ENCODE data around the gene VPS33A. TPM values are rescaled to one million over a fixed set of nuclear protein-coding genes. Genes with fewer than 3 reads are reported as not detected.

Gene VPS33A
- total and polyA plus RNA-seq, 2 donors (not counting 1 experiment from before 2014, with no cell fraction given), result 15.4 to 22.3 TPM

DNA sequence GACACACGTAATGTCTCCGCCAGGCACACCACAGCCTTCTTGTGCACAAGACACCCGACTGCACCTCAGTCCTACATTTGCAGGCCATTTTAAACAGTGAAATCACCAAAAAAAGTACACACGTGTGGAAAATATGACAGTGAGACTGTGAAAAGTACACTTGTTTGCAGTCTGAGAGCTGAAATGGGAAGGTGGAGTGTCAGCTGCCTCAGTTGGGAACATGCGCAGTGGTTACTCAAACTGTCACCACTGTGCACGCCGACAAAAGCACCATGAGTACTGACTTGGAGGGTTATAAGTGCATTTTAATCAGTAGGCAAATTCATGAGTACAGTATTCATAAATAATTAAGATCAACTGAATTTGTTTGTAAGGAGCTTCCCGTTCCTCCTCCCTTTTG lies 15.8 kb downstream of the VPS33A start:
- Histone ChIP-seq H3K4me2 (ENCODE audit: extremely low read depth, insufficient read depth, low read length) (no peak overlapping the region), H3K36me3 (ENCODE audit: control insufficient read depth, insufficient read depth, low read length) (no peaks in the 10 kb centered on the region), H3K79me2 (ENCODE audit: control insufficient read depth, insufficient read depth, low read length) (no peaks in the 10 kb centered on the region), H2AFZ (ENCODE audit: low read length) (no peak overlapping the region), H3K27me3 (ENCODE audit: control insufficient read depth, insufficient read depth, low read length) (no peaks in the 10 kb centered on the region), H3K4me1 (ENCODE audit: control insufficient read depth, extremely low read depth, insufficient read depth, low read length) (no peaks in the 10 kb centered on the region), H3K9me3 (ENCODE audit: control insufficient read depth, insufficient read depth, low read depth, low read length) (no peaks in the 10 kb centered on the region), H3K9ac (ENCODE audit: insufficient read depth, low read length) (no peak overlapping the region), H3K27ac (ENCODE audit: insufficient read depth, low read length) (no peak overlapping the region), H4K20me1 (ENCODE audit: control insufficient read depth, extremely low read depth, insufficient read depth, low read length) (no peaks in the 10 kb centered on the region), H3K4me3 (replicated peaks in 1 of 4; ENCODE audit: control extremely low read depth in 1 of 4, insufficient read depth in 1 of 4, low read depth in 3 of 4, low read length in 4 of 4) (no peak overlapping the region)
- TF ChIP-seq EZH2 (IDR thresholded peaks at IDR 0.05; ENCODE audit: low read length, missing control alignments), result no peak
- TF ChIP-seq, protein P1, sequence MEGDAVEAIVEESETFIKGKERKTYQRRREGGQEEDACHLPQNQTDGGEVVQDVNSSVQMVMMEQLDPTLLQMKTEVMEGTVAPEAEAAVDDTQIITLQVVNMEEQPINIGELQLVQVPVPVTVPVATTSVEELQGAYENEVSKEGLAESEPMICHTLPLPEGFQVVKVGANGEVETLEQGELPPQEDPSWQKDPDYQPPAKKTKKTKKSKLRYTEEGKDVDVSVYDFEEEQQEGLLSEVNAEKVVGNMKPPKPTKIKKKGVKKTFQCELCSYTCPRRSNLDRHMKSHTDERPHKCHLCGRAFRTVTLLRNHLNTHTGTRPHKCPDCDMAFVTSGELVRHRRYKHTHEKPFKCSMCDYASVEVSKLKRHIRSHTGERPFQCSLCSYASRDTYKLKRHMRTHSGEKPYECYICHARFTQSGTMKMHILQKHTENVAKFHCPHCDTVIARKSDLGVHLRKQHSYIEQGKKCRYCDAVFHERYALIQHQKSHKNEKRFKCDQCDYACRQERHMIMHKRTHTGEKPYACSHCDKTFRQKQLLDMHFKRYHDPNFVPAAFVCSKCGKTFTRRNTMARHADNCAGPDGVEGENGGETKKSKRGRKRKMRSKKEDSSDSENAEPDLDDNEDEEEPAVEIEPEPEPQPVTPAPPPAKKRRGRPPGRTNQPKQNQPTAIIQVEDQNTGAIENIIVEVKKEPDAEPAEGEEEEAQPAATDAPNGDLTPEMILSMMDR (conservative IDR thresholded peaks at IDR 0.05 in 1 of 2, IDR thresholded peaks at IDR 0.05 in 1 of 2; ENCODE audit: low read depth in 1 of 2, low read length in 2 of 2), result no peak
- no peak for DNase-seq (ENCODE audit: low read depth in 2 of 2)

DNA sequence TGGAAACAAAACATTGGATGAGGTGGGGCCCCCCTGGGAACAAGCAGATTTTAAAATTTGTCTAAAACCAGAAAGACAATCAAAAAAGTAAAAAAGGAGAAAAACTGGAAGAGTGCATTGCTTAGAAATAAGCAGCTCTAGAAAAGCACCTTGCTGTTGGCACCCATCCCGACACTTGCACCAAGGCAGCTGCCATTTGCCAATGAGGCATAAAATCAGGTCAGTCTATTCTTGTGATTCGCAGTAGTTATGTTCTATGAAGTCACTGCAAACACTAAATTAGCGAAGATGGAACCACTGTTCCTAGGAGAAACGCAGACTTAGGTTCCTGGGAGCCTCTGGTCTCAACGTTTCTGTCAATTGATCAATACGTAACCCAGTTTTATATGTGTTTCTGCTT lies 16.2 kb downstream of the VPS33A start:
- no peaks in the 10 kb centered on the region for H3K4me1 ChIP-seq (ENCODE audit: control insufficient read depth, extremely low read depth, insufficient read depth, low read length)
- no peaks in the 10 kb centered on the region for H3K27me3 ChIP-seq (ENCODE audit: control insufficient read depth, insufficient read depth, low read length)
- no peaks in the 10 kb centered on the region for H3K36me3 ChIP-seq (ENCODE audit: control insufficient read depth, insufficient read depth, low read length)
- H3K4me2 ChIP-seq (ENCODE audit: extremely low read depth, insufficient read depth, low read length), result no peak overlapping the region
- H3K4me3 ChIP-seq (replicated peaks in 1 of 4; ENCODE audit: control extremely low read depth in 1 of 4, insufficient read depth in 1 of 4, low read depth in 3 of 4, low read length in 4 of 4), result no peak overlapping the region
- no peak overlapping the region for H3K27ac ChIP-seq (ENCODE audit: insufficient read depth, low read length)
- H3K9ac ChIP-seq (ENCODE audit: insufficient read depth, low read length), result no peak overlapping the region
- DNase-seq (ENCODE audit: low read depth in 2 of 2), result no peak
- H3K79me2 ChIP-seq (ENCODE audit: control insufficient read depth, insufficient read depth, low read length), result no peaks in the 10 kb centered on the region
- H2AFZ ChIP-seq (ENCODE audit: low read length), result no peak overlapping the region
- no peaks in the 10 kb centered on the region for H4K20me1 ChIP-seq (ENCODE audit: control insufficient read depth, extremely low read depth, insufficient read depth, low read length)
- no peaks in the 10 kb centered on the region for H3K9me3 ChIP-seq (ENCODE audit: control insufficient read depth, insufficient read depth, low read depth, low read length)
- TF ChIP-seq EZH2 (IDR thresholded peaks at IDR 0.05; ENCODE audit: low read length, missing control alignments), result no peak

DNA sequence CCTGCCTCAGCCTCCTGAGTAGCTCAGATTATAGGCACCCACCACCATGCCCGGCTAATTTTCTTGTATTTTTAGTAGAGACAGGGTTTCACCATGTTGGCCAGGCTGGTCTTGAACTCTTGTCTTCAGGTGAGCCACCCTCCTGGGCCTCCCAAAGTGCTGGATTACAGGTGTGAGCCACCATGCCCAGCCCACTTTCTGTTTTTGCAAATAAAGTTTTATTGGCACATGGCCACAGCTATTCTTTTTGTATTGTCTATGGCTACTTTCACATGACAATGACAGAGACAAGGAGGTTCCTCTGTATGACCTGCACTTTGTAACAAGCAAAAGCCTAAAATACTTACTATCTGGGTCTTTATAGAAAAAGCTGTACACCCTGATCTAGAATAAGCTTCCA lies 20.7 kb downstream of the VPS33A start:
- H4K20me1 ChIP-seq (ENCODE audit: control insufficient read depth, extremely low read depth, insufficient read depth, low read length), result no peaks in the 10 kb centered on the region
- H3K27me3 ChIP-seq (ENCODE audit: control insufficient read depth, insufficient read depth, low read length), result no peaks in the 10 kb centered on the region
- no peak overlapping the region for H3K4me3 ChIP-seq (replicated peaks in 1 of 4; ENCODE audit: control extremely low read depth in 1 of 4, insufficient read depth in 1 of 4, low read depth in 3 of 4, low read length in 4 of 4)
- no peak overlapping the region for H3K9ac ChIP-seq (ENCODE audit: insufficient read depth, low read length)
- no peak for TF ChIP-seq EZH2 (IDR thresholded peaks at IDR 0.05; ENCODE audit: low read length, missing control alignments)
- TF ChIP-seq, protein P1 (conservative IDR thresholded peaks at IDR 0.05 in 1 of 2, IDR thresholded peaks at IDR 0.05 in 1 of 2; ENCODE audit: low read depth in 1 of 2, low read length in 2 of 2), result no peak
- H3K4me2 ChIP-seq (ENCODE audit: extremely low read depth, insufficient read depth, low read length), result no peak overlapping the region
- H3K79me2 ChIP-seq (ENCODE audit: control insufficient read depth, insufficient read depth, low read length), result no peaks in the 10 kb centered on the region
- no peaks in the 10 kb centered on the region for H3K9me3 ChIP-seq (ENCODE audit: control insufficient read depth, insufficient read depth, low read depth, low read length)
- no peaks in the 10 kb centered on the region for H3K36me3 ChIP-seq (ENCODE audit: control insufficient read depth, insufficient read depth, low read length)
- no peaks in the 10 kb centered on the region for H3K4me1 ChIP-seq (ENCODE audit: control insufficient read depth, extremely low read depth, insufficient read depth, low read length)
- no peak overlapping the region for H2AFZ ChIP-seq (ENCODE audit: low read length)
- no peak overlapping the region for H3K27ac ChIP-seq (ENCODE audit: insufficient read depth, low read length)
- DNase-seq (ENCODE audit: low read depth in 2 of 2), result no peak
